ENCODE measurements around the gene CD82. TPM values are rescaled to one million over a fixed set of nuclear protein-coding genes. Genes with fewer than 3 reads are reported as not detected.

The CD82 gene
- total and polyA plus RNA-seq, 7 donors, result 4.2 to 67.4 (median 11.4) TPM

DNA sequence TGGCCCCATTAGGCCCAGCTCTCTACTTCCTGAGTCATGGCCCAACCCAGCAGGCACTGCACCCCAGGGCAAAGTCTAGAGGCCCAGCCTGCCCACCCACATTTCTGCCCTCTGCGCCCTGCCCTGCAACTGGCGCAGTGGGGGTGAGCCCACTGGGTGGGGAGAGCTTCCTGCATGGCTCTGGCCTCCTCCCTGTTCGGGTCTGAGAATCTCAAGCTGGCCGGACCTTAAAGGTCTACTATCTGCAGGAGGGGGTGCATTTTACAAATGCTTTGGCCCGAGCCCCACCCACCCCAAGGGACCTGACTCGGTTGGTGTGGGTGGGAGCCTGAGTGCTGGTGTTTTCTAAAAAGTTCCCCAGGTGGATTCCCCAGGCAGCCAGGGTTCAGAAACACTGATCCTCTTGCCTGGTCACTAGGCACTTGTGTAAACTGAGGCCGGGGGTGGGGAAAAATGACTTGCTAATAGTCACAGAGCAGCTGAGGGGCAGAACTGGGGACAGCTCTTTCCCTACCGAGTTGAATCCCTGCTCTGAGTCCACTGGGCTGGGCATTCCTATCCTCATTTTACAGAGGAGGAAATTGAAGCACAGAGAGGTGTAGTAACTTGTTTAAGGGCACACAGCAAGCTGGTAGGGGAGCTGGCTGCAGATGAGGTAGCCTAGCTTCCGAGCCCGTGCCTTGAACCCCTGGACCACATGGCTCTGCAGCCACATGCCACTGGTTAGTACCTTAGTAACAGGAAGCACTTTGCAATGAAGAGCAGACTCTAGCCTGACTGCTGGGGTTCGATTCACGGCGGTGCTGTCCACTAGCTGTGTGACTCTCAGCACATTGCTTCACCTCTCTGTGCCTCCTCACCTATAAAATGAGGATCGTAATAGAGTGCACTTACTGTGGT lies 36.3 kb downstream of the CD82 start:
- H3K36me3 ChIP-seq, result peaks cover 0 to 10% (median 1%) of the 10 kb centered on the region in 4 donors
- intact Hi-C loops (cut with DNase I), result no loop called here
- no peaks in the 10 kb centered on the region for H3K27me3 ChIP-seq
- H3K27ac ChIP-seq, result no peak overlapping the region
- no peak overlapping the region for H3K4me3 ChIP-seq
- no peak for DNase-seq
- TF ChIP-seq POLR2A (IDR thresholded peaks at IDR 0.05), result no peak
- TF ChIP-seq EP300 (IDR thresholded peaks at IDR 0.05), result no peak
- no peaks in the 10 kb centered on the region for H3K9me3 ChIP-seq
- peaks cover 0 to 51% (median 36%) of the 10 kb centered on the region in 4 donors for H3K4me1 ChIP-seq
- 50 to 60% methylated on average over 14 of the region's 14 CpGs for WGBS, 2 donors

DNA sequence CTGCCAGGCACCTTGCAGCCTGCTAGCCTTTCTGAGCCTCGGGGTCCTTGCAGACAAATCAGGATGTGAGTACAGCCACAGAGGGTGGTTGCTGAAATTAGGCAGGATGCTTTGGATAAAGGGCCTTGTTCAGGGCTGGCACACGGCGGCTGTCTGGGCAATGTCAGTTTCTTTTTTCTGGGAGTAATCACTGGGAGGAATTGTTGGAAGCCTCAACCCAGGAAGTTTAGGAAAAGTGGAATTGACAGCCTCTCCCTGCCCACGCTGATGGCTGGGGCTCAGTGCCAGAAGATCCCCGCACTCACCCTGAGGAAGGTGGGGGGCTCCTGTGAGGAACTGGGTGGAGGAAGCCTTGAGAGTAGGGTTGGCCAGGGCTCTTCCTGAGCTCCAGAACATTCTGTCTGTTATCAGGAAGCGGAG lies 37.4 kb downstream of the CD82 start:
- Histone ChIP-seq H3K4me3 (no peak overlapping the region), H3K4me1 (peaks cover 0 to 47% (median 30%) of the 10 kb centered on the region in 4 donors), H3K27me3 (no peaks in the 10 kb centered on the region), H3K9me3 (no peaks in the 10 kb centered on the region), H3K27ac (peak overlapping the region; percentile 8 to 43 (median 38)), H3K36me3 (peaks cover 0 to 10% (median 1%) of the 10 kb centered on the region in 4 donors)
- 71 to 74% methylated on average over 6 of the region's 6 CpGs for WGBS, 2 donors
- intact Hi-C loops (cut with DNase I), result no loop called here
- TF ChIP-seq POLR2AphosphoS5 (IDR thresholded peaks at IDR 0.05), result peak in 3 of 4 donors; percentile 8 to 72 (median 48)
- no peak for TF ChIP-seq EP300 (IDR thresholded peaks at IDR 0.05)
- no peak for DNase-seq

DNA sequence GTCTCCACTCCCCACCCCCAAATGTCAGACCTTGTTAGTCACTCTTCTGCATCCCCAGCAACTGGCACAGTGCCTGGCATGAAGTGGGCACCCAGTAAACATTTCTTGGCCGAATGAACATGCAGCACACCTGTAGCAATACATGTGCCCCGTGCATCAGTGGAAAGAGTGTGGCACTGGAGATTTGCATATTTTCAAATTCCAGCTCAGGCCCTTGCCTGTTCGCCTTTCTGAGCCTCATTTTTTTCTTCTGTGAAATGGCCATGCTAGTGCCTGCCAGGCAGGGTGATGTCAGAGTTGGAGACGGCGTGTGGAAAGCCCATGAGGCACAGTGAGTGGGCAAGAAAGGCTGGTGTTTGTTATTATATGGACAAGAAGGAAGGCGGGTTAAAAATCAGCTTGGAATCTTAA lies 38.7 kb downstream of the CD82 start:
- 76 to 87% methylated on average over 6 of the region's 6 CpGs for WGBS, 2 donors
- no peak for TF ChIP-seq POLR2AphosphoS5 (IDR thresholded peaks at IDR 0.05)
- TF ChIP-seq EP300 (IDR thresholded peaks at IDR 0.05), result no peak
- no peak for TF ChIP-seq POLR2A (IDR thresholded peaks at IDR 0.05)
- TF ChIP-seq, protein P1, sequence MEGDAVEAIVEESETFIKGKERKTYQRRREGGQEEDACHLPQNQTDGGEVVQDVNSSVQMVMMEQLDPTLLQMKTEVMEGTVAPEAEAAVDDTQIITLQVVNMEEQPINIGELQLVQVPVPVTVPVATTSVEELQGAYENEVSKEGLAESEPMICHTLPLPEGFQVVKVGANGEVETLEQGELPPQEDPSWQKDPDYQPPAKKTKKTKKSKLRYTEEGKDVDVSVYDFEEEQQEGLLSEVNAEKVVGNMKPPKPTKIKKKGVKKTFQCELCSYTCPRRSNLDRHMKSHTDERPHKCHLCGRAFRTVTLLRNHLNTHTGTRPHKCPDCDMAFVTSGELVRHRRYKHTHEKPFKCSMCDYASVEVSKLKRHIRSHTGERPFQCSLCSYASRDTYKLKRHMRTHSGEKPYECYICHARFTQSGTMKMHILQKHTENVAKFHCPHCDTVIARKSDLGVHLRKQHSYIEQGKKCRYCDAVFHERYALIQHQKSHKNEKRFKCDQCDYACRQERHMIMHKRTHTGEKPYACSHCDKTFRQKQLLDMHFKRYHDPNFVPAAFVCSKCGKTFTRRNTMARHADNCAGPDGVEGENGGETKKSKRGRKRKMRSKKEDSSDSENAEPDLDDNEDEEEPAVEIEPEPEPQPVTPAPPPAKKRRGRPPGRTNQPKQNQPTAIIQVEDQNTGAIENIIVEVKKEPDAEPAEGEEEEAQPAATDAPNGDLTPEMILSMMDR (IDR thresholded peaks at IDR 0.05), result no peak
- Histone ChIP-seq H3K36me3 (peaks cover 0 to 10% (median 1%) of the 10 kb centered on the region in 4 donors), H3K27ac (no peak overlapping the region), H3K9me3 (no peaks in the 10 kb centered on the region), H3K27me3 (no peaks in the 10 kb centered on the region), H3K4me3 (no peak overlapping the region), H3K4me1 (peaks cover 0 to 59% (median 41%) of the 10 kb centered on the region in 4 donors)
- intact Hi-C loops (cut with DNase I), result no loop called here
- DNase-seq, result no peak

DNA sequence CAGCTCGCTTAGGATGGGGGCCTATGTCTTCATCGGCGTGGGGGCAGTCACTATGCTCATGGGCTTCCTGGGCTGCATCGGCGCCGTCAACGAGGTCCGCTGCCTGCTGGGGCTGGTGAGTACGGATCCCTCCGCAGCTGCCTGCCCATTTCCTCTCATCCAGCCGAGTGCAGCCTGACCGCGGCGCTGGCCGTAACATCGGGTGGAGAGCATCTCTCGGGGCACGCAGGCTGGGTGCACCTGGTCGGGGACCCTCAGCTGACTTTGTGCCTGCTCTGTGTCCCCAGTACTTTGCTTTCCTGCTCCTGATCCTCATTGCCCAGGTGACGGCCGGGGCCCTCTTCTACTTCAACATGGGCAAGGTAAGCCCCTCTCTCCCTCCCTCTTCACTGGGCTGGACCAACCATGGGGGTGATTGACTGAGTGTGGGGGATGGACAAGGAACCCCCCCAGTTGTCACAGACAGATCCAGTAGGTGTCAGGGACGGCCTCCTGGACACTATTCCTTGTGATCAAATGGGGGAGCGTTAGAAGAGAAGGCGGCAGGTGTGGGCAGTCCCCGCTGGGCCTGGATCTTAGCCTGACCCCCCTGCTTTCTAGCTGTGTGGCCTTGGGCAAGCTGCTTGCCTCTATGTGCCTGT lies 39.7 kb downstream of the CD82 start:
- Histone ChIP-seq H3K27me3 (no peaks in the 10 kb centered on the region), H3K9me3 (no peaks in the 10 kb centered on the region), H3K4me3 (no peak overlapping the region), H3K4me1 (peaks cover 0 to 65% (median 43%) of the 10 kb centered on the region in 4 donors), H3K36me3 (peaks cover 0 to 10% (median 1%) of the 10 kb centered on the region in 4 donors), H3K27ac (no peak overlapping the region)
- intact Hi-C loops (cut with DNase I), result no loop called here
- TF ChIP-seq, protein P1 (IDR thresholded peaks at IDR 0.05), result no peak
- no peak for TF ChIP-seq POLR2A (IDR thresholded peaks at IDR 0.05)
- no peak for TF ChIP-seq EP300 (IDR thresholded peaks at IDR 0.05)
- no peak for TF ChIP-seq POLR2AphosphoS5 (IDR thresholded peaks at IDR 0.05)
- DNase-seq, result no peak
- WGBS, 2 donors, result 85 to 95% methylated on average over 25 of the region's 25 CpGs

DNA sequence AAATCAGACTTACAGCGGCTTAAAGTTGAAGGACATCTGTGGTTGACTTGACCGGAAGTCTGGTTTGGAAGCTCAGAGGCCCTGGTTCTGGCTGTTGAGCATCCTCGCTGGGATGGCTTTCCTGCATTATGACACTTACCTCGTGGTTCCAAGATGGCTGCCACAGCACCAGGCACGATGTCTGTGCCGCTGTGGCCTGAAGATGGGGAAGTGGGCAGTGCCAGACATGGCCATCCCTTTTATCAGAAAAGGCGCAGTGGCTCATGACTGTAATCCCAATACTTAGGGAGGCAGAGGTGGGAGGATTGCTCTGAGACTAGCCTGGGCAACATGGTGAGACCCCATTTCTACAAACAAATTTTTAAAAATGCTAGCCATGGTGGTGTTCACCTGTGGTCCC lies 40.5 kb downstream of the CD82 start:
- H3K4me3 ChIP-seq, result no peak overlapping the region
- intact Hi-C loops (cut with DNase I), result no loop called here
- H3K27ac ChIP-seq, result no peak overlapping the region
- H3K36me3 ChIP-seq, result peaks cover 0 to 10% (median 1%) of the 10 kb centered on the region in 4 donors
- peaks cover 0 to 63% (median 42%) of the 10 kb centered on the region in 4 donors for H3K4me1 ChIP-seq
- no peak for DNase-seq
- no peaks in the 10 kb centered on the region for H3K27me3 ChIP-seq
- no peaks in the 10 kb centered on the region for H3K9me3 ChIP-seq
- WGBS, 2 donors, result 93 to 97% methylated on average over 7 of the region's 7 CpGs
- TF ChIP-seq EP300 (IDR thresholded peaks at IDR 0.05) (no peak), POLR2A (IDR thresholded peaks at IDR 0.05) (no peak), POLR2AphosphoS5 (IDR thresholded peaks at IDR 0.05) (no peak)
- TF ChIP-seq, protein P1 (IDR thresholded peaks at IDR 0.05), result no peak
